Smooth muscle cell (in vitro differentiated cells): ENCODE measurements around the gene ZNF521. TPM values are rescaled to one million over a fixed set of nuclear protein-coding genes. Genes with fewer than 3 reads are reported as not detected.

Experiments used
- DNase-seq: peaks from one replicate; lab custom pipeline; 2025; ENCODE audit not compliant: unreplicated experiment; lab: John Stamatoyannopoulos, UW
- H2AFZ ChIP-seq: fragments of 200-600 bp; sonication (generic); 2 replicates; pipeline ENCODE4 v1.6.0; 2016; ENCODE audit warnings: antibody characterized with exemption, low read depth, mild to moderate bottlenecking
- H3F3A ChIP-seq: fragments of 200-600 bp; sonication (generic); 2 replicates; pipeline ENCODE4 v1.6.0; 2017; ENCODE audit warnings: antibody characterized with exemption, low read depth
- H3K27ac ChIP-seq: fragments of 200-600 bp; sonication (generic); 2 replicates; pipeline ENCODE4 v1.5.1; 2016; ENCODE audit warnings: low read depth, mild to moderate bottlenecking
- H3K27me3 ChIP-seq: fragments of 200-600 bp; sonication (generic); 2 replicates; pipeline ENCODE4 v1.6.1; 2016; ENCODE audit warnings: low read depth, mild to moderate bottlenecking
- H3K36me3 ChIP-seq: fragments of 200-600 bp; sonication (generic); 2 replicates; pipeline ENCODE4 v1.5.1; 2016; ENCODE audit warnings: low read depth
- H3K4me1 ChIP-seq: fragments of 200-600 bp; sonication (generic); 2 replicates; pipeline ENCODE4 v1.5.1; 2016; ENCODE audit warnings: low read depth
- H3K4me2 ChIP-seq: fragments of 200-600 bp; sonication (generic); 2 replicates; pipeline ENCODE4 v1.6.0; 2016; ENCODE audit warnings: mild to moderate bottlenecking
- H3K4me3 ChIP-seq: fragments of 200-600 bp; sonication (generic); 2 replicates; pipeline ENCODE4 v1.5.1; 2016; ENCODE audit warnings: mild to moderate bottlenecking
- H3K79me2 ChIP-seq: fragments of 200-600 bp; sonication (generic); 2 replicates; pipeline ENCODE4 v1.6.0; 2016; ENCODE audit warnings: low read depth, mild to moderate bottlenecking
- H3K9ac ChIP-seq: fragments of 200-600 bp; sonication (generic); 2 replicates; pipeline ENCODE4 v1.6.0; 2016; ENCODE audit warnings: low read depth
- H3K9me3 ChIP-seq: fragments of 200-600 bp; sonication (generic); replicated peaks from 2 replicates; pipeline ENCODE4 v1.5.1; 2016; ENCODE audit warnings: low read depth
- H4K20me1 ChIP-seq: fragments of 200-600 bp; sonication (generic); 2 replicates; pipeline ENCODE4 v1.6.0; 2016; ENCODE audit warnings: low read depth
- WGBS: methylation state at CpG from one replicate; pipeline ENCODE4 v1.1.7; 2016; ENCODE audit warnings: low lambda C conversion rate; 5-methylcytosine and 5-hydroxymethylcytosine counted together
- polyA plus RNA-seq: library from polyadenylated mRNA; unstranded; fragments of >200 nt; fragmentation: Nextera tagmentation; extraction: Ambion mirVana; gene quantifications from 2 replicates; pipeline ENCODE4 v1.2.1, GENCODE V29; 2016
- total RNA-seq: library from RNA; depleted of rRNA; stranded (reverse); fragments of >200 nt; gene quantifications from 2 replicates; pipeline ENCODE4 v1.2.3, GENCODE V29; 2014
- TF ChIP-seq, protein P1 (sequence below): fragments of 200-600 bp; sonication (generic); IDR thresholded peaks from 2 replicates; pipeline ENCODE4 v1.5.1; 2017; ENCODE audit warnings: borderline replicate concordance, mild to moderate bottlenecking, antibody characterized with exemption; ENCODE audit not compliant: insufficient read depth, poor library complexity, severe bottlenecking

ZNF521 gene
- total and polyA plus RNA-seq, 2 experiments from 2014 or later: 19.9 to 36.4 TPM

DNA sequence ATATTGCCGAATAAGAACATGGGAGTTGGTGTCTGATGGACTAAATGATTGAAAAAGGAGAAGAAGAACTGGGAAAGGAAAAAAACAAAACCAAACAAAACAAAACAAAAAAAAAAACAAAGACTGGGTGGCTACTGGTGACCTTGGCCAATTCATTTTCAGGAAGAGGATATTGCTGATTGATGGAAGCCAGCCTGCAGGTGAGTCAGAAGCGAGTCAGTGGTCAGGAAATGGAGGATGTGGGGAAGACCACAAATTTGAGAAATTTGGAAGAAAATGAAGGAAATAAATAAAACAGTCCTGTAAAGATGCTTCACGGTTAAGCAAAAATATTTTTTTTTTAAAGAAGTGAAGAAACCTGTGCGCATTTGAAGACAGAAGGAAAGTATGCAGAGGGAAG, 296.9 kb downstream of the ZNF521 start:
- no peak for DNase-seq
- TF ChIP-seq, protein P1, sequence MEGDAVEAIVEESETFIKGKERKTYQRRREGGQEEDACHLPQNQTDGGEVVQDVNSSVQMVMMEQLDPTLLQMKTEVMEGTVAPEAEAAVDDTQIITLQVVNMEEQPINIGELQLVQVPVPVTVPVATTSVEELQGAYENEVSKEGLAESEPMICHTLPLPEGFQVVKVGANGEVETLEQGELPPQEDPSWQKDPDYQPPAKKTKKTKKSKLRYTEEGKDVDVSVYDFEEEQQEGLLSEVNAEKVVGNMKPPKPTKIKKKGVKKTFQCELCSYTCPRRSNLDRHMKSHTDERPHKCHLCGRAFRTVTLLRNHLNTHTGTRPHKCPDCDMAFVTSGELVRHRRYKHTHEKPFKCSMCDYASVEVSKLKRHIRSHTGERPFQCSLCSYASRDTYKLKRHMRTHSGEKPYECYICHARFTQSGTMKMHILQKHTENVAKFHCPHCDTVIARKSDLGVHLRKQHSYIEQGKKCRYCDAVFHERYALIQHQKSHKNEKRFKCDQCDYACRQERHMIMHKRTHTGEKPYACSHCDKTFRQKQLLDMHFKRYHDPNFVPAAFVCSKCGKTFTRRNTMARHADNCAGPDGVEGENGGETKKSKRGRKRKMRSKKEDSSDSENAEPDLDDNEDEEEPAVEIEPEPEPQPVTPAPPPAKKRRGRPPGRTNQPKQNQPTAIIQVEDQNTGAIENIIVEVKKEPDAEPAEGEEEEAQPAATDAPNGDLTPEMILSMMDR: no peak
- Histone ChIP-seq H3K4me2 (no peak overlapping the region), H4K20me1 (no peaks in the 10 kb centered on the region), H3K79me2 (no peaks in the 10 kb centered on the region), H2AFZ (no peak overlapping the region), H3K9ac (no peak overlapping the region), H3K4me3 (no peak overlapping the region), H3K27ac (no peak overlapping the region), H3K4me1 (no peaks in the 10 kb centered on the region), H3K9me3 (no peaks in the 10 kb centered on the region), H3K27me3 (no peaks in the 10 kb centered on the region), H3F3A (no peaks in the 10 kb centered on the region), H3K36me3 (no peaks in the 10 kb centered on the region)
- 92% methylated on average over 4 of the region's 4 CpGs for WGBS

DNA sequence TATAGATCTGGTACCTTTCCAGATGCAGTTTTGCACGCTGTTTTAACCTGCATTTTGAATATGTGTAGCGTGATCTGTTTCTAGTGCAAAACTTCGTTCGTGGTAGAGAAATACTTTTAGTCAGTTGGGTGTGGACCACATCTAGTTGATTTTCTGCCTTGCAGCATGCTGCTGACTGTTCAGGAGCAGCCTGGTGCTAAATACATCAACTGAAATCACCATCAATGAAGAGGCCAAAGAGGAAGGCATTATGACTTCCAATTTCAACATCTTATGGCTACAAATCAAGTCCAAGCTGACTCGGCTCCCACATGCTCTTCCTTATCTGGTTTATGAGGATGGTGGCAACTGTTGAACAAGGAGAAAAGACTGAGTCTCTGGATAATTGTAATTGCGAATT, 298.5 kb downstream of the ZNF521 start:
- Histone ChIP-seq H3K79me2 (no peaks in the 10 kb centered on the region), H3K27ac (no peak overlapping the region), H3K36me3 (no peaks in the 10 kb centered on the region), H3F3A (no peaks in the 10 kb centered on the region), H3K4me1 (no peaks in the 10 kb centered on the region), H3K4me2 (no peak overlapping the region), H3K4me3 (no peak overlapping the region), H3K9ac (no peak overlapping the region), H3K27me3 (no peaks in the 10 kb centered on the region), H2AFZ (no peak overlapping the region), H3K9me3 (no peaks in the 10 kb centered on the region), H4K20me1 (no peaks in the 10 kb centered on the region)
- 76% methylated on average over 6 of the region's 6 CpGs for WGBS
- DNase-seq: no peak
- TF ChIP-seq, protein P1: no peak

DNA sequence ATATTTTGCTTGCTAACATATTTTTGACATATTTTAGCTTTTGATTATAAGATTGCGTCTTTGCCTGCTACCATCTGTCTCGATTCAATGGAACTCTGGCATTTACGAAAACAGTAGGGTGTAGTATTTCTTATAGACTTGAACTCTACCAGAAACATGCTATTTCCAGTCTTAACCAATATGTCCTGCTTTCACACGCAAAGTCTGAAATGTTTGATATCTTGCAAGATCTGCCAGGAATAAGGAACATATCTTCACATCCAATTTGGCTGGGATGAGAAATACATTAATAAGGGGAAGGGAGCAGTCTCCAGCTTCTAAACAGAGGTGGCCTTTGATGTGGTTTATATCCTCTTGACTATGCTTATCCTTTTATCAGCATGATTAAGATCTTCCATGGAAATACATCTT, 299.4 kb downstream of the ZNF521 start:
- H3K27ac ChIP-seq: no peak overlapping the region
- H3K27me3 ChIP-seq: peaks cover 8% of the 10 kb centered on the region
- no peaks in the 10 kb centered on the region for H3F3A ChIP-seq
- no peaks in the 10 kb centered on the region for H3K4me1 ChIP-seq
- TF ChIP-seq, protein P1: no peak
- H3K9ac ChIP-seq: no peak overlapping the region
- no peaks in the 10 kb centered on the region for H3K36me3 ChIP-seq
- H3K4me3 ChIP-seq: no peak overlapping the region
- 85% methylated on average over 4 of the region's 4 CpGs for WGBS
- H2AFZ ChIP-seq: no peak overlapping the region
- H3K79me2 ChIP-seq: no peaks in the 10 kb centered on the region
- no peak overlapping the region for H3K4me2 ChIP-seq
- H3K9me3 ChIP-seq: no peaks in the 10 kb centered on the region
- no peak for DNase-seq
- no peaks in the 10 kb centered on the region for H4K20me1 ChIP-seq

- no peak overlapping the region for H3K27ac ChIP-seq
- H3K4me3 ChIP-seq: no peak overlapping the region
- H3K27me3 ChIP-seq: peaks cover 19% of the 10 kb centered on the region
- no peaks in the 10 kb centered on the region for H3K79me2 ChIP-seq
- DNase-seq: no peak
- TF ChIP-seq, protein P1: no peak
- no peaks in the 10 kb centered on the region for H4K20me1 ChIP-seq
- H3K36me3 ChIP-seq: no peaks in the 10 kb centered on the region
- no peaks in the 10 kb centered on the region for H3K9me3 ChIP-seq
- 71% methylated on average over 6 of the region's 6 CpGs for WGBS
- no peak overlapping the region for H2AFZ ChIP-seq
- H3K4me1 ChIP-seq: no peaks in the 10 kb centered on the region
- H3K4me2 ChIP-seq: no peak overlapping the region
- H3K9ac ChIP-seq: no peak overlapping the region
- no peaks in the 10 kb centered on the region for H3F3A ChIP-seq
Measured at GRCh38 chr18:25050605-25051004, 301.4 kb downstream of the ZNF521 start.
